ENCODE results near the gene ARFGAP2. TPM values are rescaled to one million over a fixed set of nuclear protein-coding genes. Genes with fewer than 3 reads are reported as not detected.

ARFGAP2 gene
- total RNA-seq, 1 experiment from 2014 or later, result 100.0 TPM

- peaks cover 22% of the 10 kb centered on the region for H3K4me1 ChIP-seq
- H3K36me3 ChIP-seq (ENCODE audit: control insufficient read depth, insufficient read depth, low read length), result peaks cover 1% of the 10 kb centered on the region; the same call in 1 of the 2 replicates
- no peaks in the 10 kb centered on the region for H3K27me3 ChIP-seq (replicated peaks; ENCODE audit: control insufficient read depth, insufficient read depth, low read length)
- Mint-ChIP-seq H3K9me3 (ENCODE audit: unreplicated experiment) (no peaks in the 10 kb centered on the region), H3K4me3 (ENCODE audit: unreplicated experiment) (peak overlapping the region; percentile 79), H3K27ac (ENCODE audit: unreplicated experiment) (peak overlapping the region; percentile 88), H3K27me3 (ENCODE audit: insufficient read depth, unreplicated experiment) (no peaks in the 10 kb centered on the region), H3K36me3 (ENCODE audit: insufficient read depth, unreplicated experiment) (peaks cover 10% of the 10 kb centered on the region), H3K4me1 (ENCODE audit: low read depth, unreplicated experiment) (peaks cover 29% of the 10 kb centered on the region)
- TF ChIP-seq CTCF (IDR thresholded peaks at IDR 0.05; ENCODE audit: insufficient read depth in 1 of 2, low read depth in 1 of 2, low read length in 1 of 2, severe bottlenecking in 1 of 2, unreplicated experiment in 1 of 2), result no peak
- H3K9me3 ChIP-seq, result no peaks in the 10 kb centered on the region
- intact Hi-C loops (cut with micrococcal nuclease; ENCODE audit: unreplicated experiment), result loop anchor here (5.0 kb wide), 1 partner anchor 38 kb away; the partner anchor contains the start of gene ARFGAP2
- H3K4me3 ChIP-seq (ENCODE audit: low read depth, low read length), result peak overlapping the region; percentile 73
- ChIA-PET POLR2A (interaction anchor here (0.6 to 3.1 kb wide), 16 partner anchors 10 to 279 kb away, joined by 3 to 52 read pairs (median 6); partner anchors contain the start of genes ACP2, CSTPP1, MADD and NR1H3), CTCF (interaction anchor here (0.5 to 3.3 kb wide), 13 partner anchors 19 to 667 kb away, joined by 3 to 25 read pairs (median 7); partner anchors contain the start of gene NR1H3)
- BruUV-seq (replicated peaks), result TSS peak; percentile 60
- DNase-seq, result no peak
Observed at GRCh38 chr11:47215366-47215910, 38.8 kb upstream of the ARFGAP2 start.

GRCh38 chr11:47213950-47214565 is 37.4 kb upstream of the ARFGAP2 start:
- DNase-seq, result peak; percentile 89
- Histone ChIP-seq H3K4me3 (ENCODE audit: low read depth, low read length) (peak overlapping the region; percentile 73), H3K4me1 (peaks cover 17% of the 10 kb centered on the region), H3K9me3 (0 out of 2 replicates have a peak, but pooled peaks cover 6% of the 10 kb centered on the region), H3K27me3 (replicated peaks; ENCODE audit: control insufficient read depth, insufficient read depth, low read length) (no peaks in the 10 kb centered on the region), H3K36me3 (ENCODE audit: control insufficient read depth, insufficient read depth, low read length) (peaks cover 1% of the 10 kb centered on the region; the same call in 1 of the 2 replicates)
- Mint-ChIP-seq H3K27me3 (ENCODE audit: insufficient read depth, unreplicated experiment) (no peaks in the 10 kb centered on the region), H3K36me3 (ENCODE audit: insufficient read depth, unreplicated experiment) (peaks cover 6% of the 10 kb centered on the region), H3K9me3 (ENCODE audit: unreplicated experiment) (no peaks in the 10 kb centered on the region), H3K4me3 (ENCODE audit: unreplicated experiment) (peak overlapping the region; percentile 79), H3K27ac (ENCODE audit: unreplicated experiment) (peak overlapping the region; percentile 88), H3K4me1 (ENCODE audit: low read depth, unreplicated experiment) (peaks cover 22% of the 10 kb centered on the region)
- BruUV-seq (replicated peaks), result TSS peak; percentile 74
- TF ChIP-seq CTCF (IDR thresholded peaks at IDR 0.05; ENCODE audit: insufficient read depth in 1 of 2, low read depth in 1 of 2, low read length in 1 of 2, severe bottlenecking in 1 of 2, unreplicated experiment in 1 of 2), result no peak
- CTCF ChIA-PET, result interaction anchor here (0.7 to 3.3 kb wide), 12 partner anchors 20 to 213 kb away, joined by 3 to 25 read pairs (median 7); partner anchors contain the start of gene ACP2
- POLR2A ChIA-PET, result interaction anchor here (0.6 to 3.1 kb wide), 15 partner anchors 9 to 370 kb away, joined by 3 to 52 read pairs (median 7); partner anchors contain the start of genes ACP2, CSTPP1 and NR1H3
- intact Hi-C loops (cut with micrococcal nuclease; ENCODE audit: unreplicated experiment), result loop anchor here (1.0 kb wide), 3 partner anchors 10 to 25 kb away; no protein-coding TSS in a partner anchor

- Histone ChIP-seq H3K27me3 (replicated peaks; ENCODE audit: control insufficient read depth, insufficient read depth, low read length) (no peaks in the 10 kb centered on the region), H3K36me3 (ENCODE audit: control insufficient read depth, insufficient read depth, low read length) (peaks cover 1% of the 10 kb centered on the region; the same call in 1 of the 2 replicates), H3K9me3 (0 out of 2 replicates have a peak, but pooled peaks cover 6% of the 10 kb centered on the region), H3K4me1 (peaks cover 17% of the 10 kb centered on the region), H3K4me3 (ENCODE audit: low read depth, low read length) (no peak overlapping the region)
- BruUV-seq (replicated peaks), result no TSS peak
- intact Hi-C loops (cut with micrococcal nuclease; ENCODE audit: unreplicated experiment), result no loop called here
- POLR2A ChIA-PET, result no interaction called here
- no peaks in the 10 kb centered on the region for H3K9me3 Mint-ChIP-seq (ENCODE audit: unreplicated experiment)
- TF ChIP-seq CTCF (IDR thresholded peaks at IDR 0.05; ENCODE audit: insufficient read depth in 1 of 2, low read depth in 1 of 2, low read length in 1 of 2, severe bottlenecking in 1 of 2, unreplicated experiment in 1 of 2), result no peak
- no peaks in the 10 kb centered on the region for H3K27me3 Mint-ChIP-seq (ENCODE audit: insufficient read depth, unreplicated experiment)
- no peak overlapping the region for H3K27ac Mint-ChIP-seq (ENCODE audit: unreplicated experiment)
- peak; percentile 38 to 72 for DNase-seq
- peaks cover 16% of the 10 kb centered on the region for H3K4me1 Mint-ChIP-seq (ENCODE audit: low read depth, unreplicated experiment)
- H3K4me3 Mint-ChIP-seq (ENCODE audit: unreplicated experiment), result peak overlapping the region; percentile 24
- CTCF ChIA-PET, result no interaction called here
- peaks cover 6% of the 10 kb centered on the region for H3K36me3 Mint-ChIP-seq (ENCODE audit: insufficient read depth, unreplicated experiment)
Observed at GRCh38 chr11:47212938-47213337, 36.3 kb upstream of the ARFGAP2 start.
